Hepatocyte (in vitro differentiated cells): ENCODE measurements around the gene UVSSA. TPM values are rescaled to one million over a fixed set of nuclear protein-coding genes. Genes with fewer than 3 reads are reported as not detected.
A peak's percentile ranks its signal among the peaks of the same experiment; 100 is the strongest.

Source experiments
- DNase-seq: peaks from one replicate; pipeline ENCODE4 v3.0.0-alpha.2; 2016; ENCODE audit warnings: low spot score
- H2AFZ ChIP-seq: fragments of 200-600 bp; sonication (generic); 2 replicates; pipeline ENCODE4 v1.6.0; 2016; ENCODE audit warnings: antibody characterized with exemption, mild to moderate bottlenecking
- H3K27ac ChIP-seq: fragments of 200-600 bp; sonication (generic); 2 replicates; pipeline ENCODE4 v1.5.1; 2016; ENCODE audit warnings: mild to moderate bottlenecking
- H3K27me3 ChIP-seq: fragments of 200-600 bp; sonication (generic); 2 replicates; pipeline ENCODE4 v1.6.1; 2016
- H3K36me3 ChIP-seq: fragments of 200-600 bp; sonication (generic); replicated peaks from 2 replicates; pipeline ENCODE4 v1.5.1; 2016; ENCODE audit warnings: low read depth; ENCODE audit not compliant: insufficient read depth
- H3K4me1 ChIP-seq: fragments of 200-600 bp; sonication (generic); 2 replicates; pipeline ENCODE4 v1.5.1; 2016; ENCODE audit warnings: mild to moderate bottlenecking, moderate library complexity; ENCODE audit not compliant: insufficient read depth
- H3K4me2 ChIP-seq: fragments of 200-600 bp; sonication (generic); 2 replicates; pipeline ENCODE4 v1.6.0; 2016
- H3K4me3 ChIP-seq: fragments of 200-600 bp; sonication (generic); 2 replicates; pipeline ENCODE4 v1.5.1; 2016; ENCODE audit warnings: mild to moderate bottlenecking
- H3K79me2 ChIP-seq: fragments of 200-600 bp; sonication (generic); 2 replicates; pipeline ENCODE4 v1.6.0; 2017; ENCODE audit warnings: mild to moderate bottlenecking
- H3K9me2 ChIP-seq: fragments of 200-600 bp; sonication (generic); replicated peaks from 2 replicates; pipeline ENCODE4 v1.6.0; 2017; ENCODE audit warnings: mild to moderate bottlenecking; ENCODE audit not compliant: insufficient read depth
- H3K9me3 ChIP-seq: fragments of 200-600 bp; sonication (generic); 2 replicates; pipeline ENCODE4 v1.5.1; 2016; ENCODE audit warnings: low read depth, mild to moderate bottlenecking
- H4K20me1 ChIP-seq: fragments of 200-600 bp; sonication (generic); 2 replicates; pipeline ENCODE4 v1.6.0; 2016; ENCODE audit warnings: mild to moderate bottlenecking; ENCODE audit not compliant: insufficient read depth, poor library complexity, severe bottlenecking
- EZH2 ChIP-seq: fragments of 200-600 bp; sonication (generic); IDR thresholded peaks from 2 replicates; pipeline ENCODE4 v1.6.1; 2016; ENCODE audit warnings: antibody characterized with exemption, mild to moderate bottlenecking, borderline replicate concordance
- EZH2phosphoT487 ChIP-seq: fragments of 200-600 bp; sonication (generic); IDR thresholded peaks from one replicate; pipeline ENCODE4 v1.6.1; 2018; ENCODE audit warnings: antibody characterized with exemption, mild to moderate bottlenecking, low read depth, moderate library complexity; ENCODE audit not compliant: unreplicated experiment, severe bottlenecking
- WGBS: methylation state at CpG from one replicate; pipeline ENCODE4 v1.1.6; 2016; ENCODE audit warnings: low lambda C conversion rate; ENCODE audit errors: missing lambda C conversion rate; 5-methylcytosine and 5-hydroxymethylcytosine counted together
- polyA plus RNA-seq: library from polyadenylated mRNA; unstranded; fragments of >200 nt; fragmentation: Nextera tagmentation; extraction: Ambion mirVana; gene quantifications from 2 replicates; pipeline ENCODE4 v1.2.1, GENCODE V29; 2016
- total RNA-seq: library from RNA; depleted of rRNA; stranded (reverse); fragments of >200 nt; gene quantifications from 2 replicates; pipeline ENCODE4 v1.2.3, GENCODE V29; 2014
- TF ChIP-seq, protein P1 (sequence below): fragments of 200-600 bp; sonication (generic); IDR thresholded peaks from 2 replicates; pipeline ENCODE4 v1.5.1; 2016; ENCODE audit warnings: antibody characterized with exemption, mild to moderate bottlenecking; ENCODE audit not compliant: poor library complexity

UVSSA gene
- total and polyA plus RNA-seq, 2 experiments from 2014 or later = 10.6 to 11.0 TPM

DNA sequence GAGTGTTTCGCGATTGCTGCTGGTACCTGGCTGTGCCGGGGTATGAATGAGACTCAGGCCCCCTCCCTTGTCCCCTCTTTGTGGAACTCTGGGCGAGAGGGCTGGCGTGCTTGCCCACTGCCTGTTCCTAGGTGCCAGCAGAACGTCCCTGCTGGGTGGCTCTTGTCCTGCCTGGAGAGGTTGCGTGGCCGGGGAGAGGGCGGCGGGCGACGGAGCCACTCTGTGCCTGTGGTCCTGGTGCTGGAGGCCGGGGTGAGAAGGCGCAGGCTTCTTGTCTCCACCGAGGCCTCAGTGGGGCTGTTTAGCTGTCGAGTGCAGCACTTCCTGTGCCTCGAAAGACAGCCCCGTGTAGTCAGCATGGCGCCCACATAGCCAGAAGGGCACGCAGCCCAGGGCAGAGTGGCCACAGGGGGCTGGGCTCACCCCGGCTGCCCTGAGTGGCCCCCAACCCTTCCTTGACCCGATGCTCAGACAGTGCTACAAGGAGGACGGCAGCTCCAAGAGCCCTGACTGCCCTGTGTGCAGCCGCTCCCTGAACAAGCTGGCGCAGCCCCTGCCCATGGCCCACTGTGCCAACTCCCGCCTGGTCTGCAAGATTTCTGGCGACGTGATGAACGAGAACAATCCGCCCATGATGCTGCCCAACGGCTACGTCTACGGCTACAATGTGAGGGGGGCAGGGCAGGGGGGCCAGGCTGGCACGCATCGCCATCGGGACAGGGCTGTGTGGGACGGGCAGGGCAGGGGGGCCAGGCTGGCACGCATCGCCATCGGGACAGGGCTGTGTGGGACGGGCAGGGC lies 8.9 kb upstream of the UVSSA start:
- Histone ChIP-seq H3K9me3 (no peaks in the 10 kb centered on the region), H3K9me2 (no peaks in the 10 kb centered on the region), H3K79me2 (no peaks in the 10 kb centered on the region), H3K27ac (peak overlapping the region; percentile 57), H4K20me1 (no peaks in the 10 kb centered on the region), H3K27me3 (no peaks in the 10 kb centered on the region), H3K4me1 (no peaks in the 10 kb centered on the region), H3K4me3 (no peak overlapping the region), H3K4me2 (no peak overlapping the region), H3K36me3 (no peaks in the 10 kb centered on the region), H2AFZ (no peak overlapping the region)
- TF ChIP-seq EZH2 = no peak
- TF ChIP-seq EZH2phosphoT487 = no peak
- TF ChIP-seq, protein P1, sequence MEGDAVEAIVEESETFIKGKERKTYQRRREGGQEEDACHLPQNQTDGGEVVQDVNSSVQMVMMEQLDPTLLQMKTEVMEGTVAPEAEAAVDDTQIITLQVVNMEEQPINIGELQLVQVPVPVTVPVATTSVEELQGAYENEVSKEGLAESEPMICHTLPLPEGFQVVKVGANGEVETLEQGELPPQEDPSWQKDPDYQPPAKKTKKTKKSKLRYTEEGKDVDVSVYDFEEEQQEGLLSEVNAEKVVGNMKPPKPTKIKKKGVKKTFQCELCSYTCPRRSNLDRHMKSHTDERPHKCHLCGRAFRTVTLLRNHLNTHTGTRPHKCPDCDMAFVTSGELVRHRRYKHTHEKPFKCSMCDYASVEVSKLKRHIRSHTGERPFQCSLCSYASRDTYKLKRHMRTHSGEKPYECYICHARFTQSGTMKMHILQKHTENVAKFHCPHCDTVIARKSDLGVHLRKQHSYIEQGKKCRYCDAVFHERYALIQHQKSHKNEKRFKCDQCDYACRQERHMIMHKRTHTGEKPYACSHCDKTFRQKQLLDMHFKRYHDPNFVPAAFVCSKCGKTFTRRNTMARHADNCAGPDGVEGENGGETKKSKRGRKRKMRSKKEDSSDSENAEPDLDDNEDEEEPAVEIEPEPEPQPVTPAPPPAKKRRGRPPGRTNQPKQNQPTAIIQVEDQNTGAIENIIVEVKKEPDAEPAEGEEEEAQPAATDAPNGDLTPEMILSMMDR = no peak
- no peak for DNase-seq
- WGBS = 98% methylated on average over 39 of the region's 41 CpGs

DNA sequence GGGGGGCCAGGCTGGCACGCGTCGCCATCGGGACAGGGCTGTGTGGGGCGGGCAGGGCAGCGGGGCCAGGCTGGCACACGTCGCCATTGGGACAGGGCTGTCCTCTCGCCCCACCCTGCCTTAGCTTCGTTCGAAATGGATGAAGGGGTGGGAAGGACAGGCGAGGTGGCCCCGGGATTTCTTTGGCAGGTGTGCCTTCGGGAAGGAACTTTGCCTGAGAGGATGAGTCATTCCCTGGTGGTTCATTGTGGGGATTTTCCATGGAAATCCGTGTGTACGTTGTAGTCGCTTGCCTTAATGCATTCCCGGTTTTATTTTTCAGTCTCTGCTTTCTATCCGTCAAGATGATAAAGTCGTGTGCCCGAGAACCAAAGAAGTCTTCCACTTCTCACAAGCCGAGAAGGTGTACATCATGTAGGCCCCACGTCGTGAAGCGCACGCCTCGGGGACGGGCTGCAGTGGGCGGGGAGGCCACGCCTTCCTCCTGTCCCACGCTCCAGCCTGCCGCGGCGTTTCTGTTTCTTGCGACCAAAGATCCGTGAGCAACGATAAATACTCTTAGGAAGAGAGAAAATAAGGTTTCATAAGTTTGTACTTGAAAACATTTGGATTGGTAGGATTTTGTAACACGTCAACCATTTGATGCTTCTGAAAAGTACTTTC lies 8.1 kb upstream of the UVSSA start:
- H3K9me3 ChIP-seq = no peaks in the 10 kb centered on the region
- no peak overlapping the region for H2AFZ ChIP-seq
- no peaks in the 10 kb centered on the region for H3K36me3 ChIP-seq
- no peak overlapping the region for H3K27ac ChIP-seq
- no peaks in the 10 kb centered on the region for H3K4me1 ChIP-seq
- no peak overlapping the region for H3K4me3 ChIP-seq
- TF ChIP-seq EZH2 = no peak
- no peak for TF ChIP-seq EZH2phosphoT487
- TF ChIP-seq, protein P1 = no peak
- DNase-seq = no peak
- H4K20me1 ChIP-seq = no peaks in the 10 kb centered on the region
- H3K79me2 ChIP-seq = peaks cover 3% of the 10 kb centered on the region
- H3K27me3 ChIP-seq = no peaks in the 10 kb centered on the region
- no peaks in the 10 kb centered on the region for H3K9me2 ChIP-seq
- 95% methylated on average over 28 of the region's 38 CpGs for WGBS
- no peak overlapping the region for H3K4me2 ChIP-seq

DNA sequence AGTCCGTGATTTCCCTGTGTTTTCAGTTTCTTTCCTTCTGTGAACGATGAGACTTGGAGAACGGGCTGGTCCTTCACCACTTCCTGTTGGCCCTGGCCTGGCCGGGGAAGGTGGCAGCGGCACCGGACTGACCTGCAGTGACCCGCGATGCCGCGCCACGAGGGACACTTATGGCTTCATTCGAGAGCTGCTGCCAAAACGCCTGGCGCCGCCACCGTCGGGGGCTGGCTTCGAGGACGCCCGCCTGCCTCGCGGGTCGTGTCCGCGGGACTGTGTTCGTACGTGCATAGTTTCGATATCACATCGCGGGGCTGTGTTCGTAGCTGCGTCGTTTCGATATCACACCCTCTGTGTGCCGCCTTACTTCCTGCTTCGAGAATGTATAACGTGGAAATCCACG lies 7.5 kb upstream of the UVSSA start:
- H3K4me2 ChIP-seq = no peak overlapping the region
- no peaks in the 10 kb centered on the region for H3K9me2 ChIP-seq
- DNase-seq = no peak
- no peak overlapping the region for H2AFZ ChIP-seq
- no peaks in the 10 kb centered on the region for H3K27me3 ChIP-seq
- no peaks in the 10 kb centered on the region for H3K36me3 ChIP-seq
- H4K20me1 ChIP-seq = no peaks in the 10 kb centered on the region
- peaks cover 9% of the 10 kb centered on the region for H3K79me2 ChIP-seq
- H3K27ac ChIP-seq = no peak overlapping the region
- H3K4me3 ChIP-seq = no peak overlapping the region
- H3K4me1 ChIP-seq = no peaks in the 10 kb centered on the region
- TF ChIP-seq EZH2phosphoT487 (no peak), EZH2 (no peak)
- TF ChIP-seq, protein P1 = no peak
- H3K9me3 ChIP-seq = no peaks in the 10 kb centered on the region
- WGBS = over 99% methylated on average over 38 of the region's 38 CpGs
